Measurements from ENCODE around the gene WDR41.
"Not testable (repeated sequence)": the region's sequence is repeated elsewhere in the genome, so short reads cannot be mapped to it uniquely, and the experiment has no call there.

WDR41 gene

DNA sequence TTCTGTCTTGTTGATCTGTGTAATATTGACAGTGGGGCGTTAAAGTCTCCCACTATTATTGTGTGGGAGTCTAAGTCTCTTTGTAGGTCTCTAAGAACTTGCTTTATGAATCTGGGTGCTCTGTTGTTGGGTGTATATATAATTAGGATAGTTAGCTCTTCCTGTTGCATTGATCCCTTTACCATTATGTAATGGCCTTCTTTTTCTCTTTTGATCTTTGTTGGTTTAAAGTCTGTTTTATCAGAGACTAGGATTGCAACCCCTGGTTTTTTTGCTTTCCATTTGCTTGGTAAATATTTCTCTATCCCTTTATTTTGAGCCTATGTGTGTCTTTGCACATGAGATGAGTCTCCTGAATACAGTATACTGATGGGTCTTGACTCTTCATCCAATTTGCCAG lies 105.8 kb downstream of the WDR41 start:
- H3K4me1 Mint-ChIP-seq (ENCODE audit: low read depth); H3K9me3 Mint-ChIP-seq; H3K27ac Mint-ChIP-seq; H3K27me3 Mint-ChIP-seq; H3K36me3 Mint-ChIP-seq (ENCODE audit: low read depth); intact Hi-C loops (cut with micrococcal nuclease); H3K4me3 Mint-ChIP-seq: not testable (repeated sequence)

DNA sequence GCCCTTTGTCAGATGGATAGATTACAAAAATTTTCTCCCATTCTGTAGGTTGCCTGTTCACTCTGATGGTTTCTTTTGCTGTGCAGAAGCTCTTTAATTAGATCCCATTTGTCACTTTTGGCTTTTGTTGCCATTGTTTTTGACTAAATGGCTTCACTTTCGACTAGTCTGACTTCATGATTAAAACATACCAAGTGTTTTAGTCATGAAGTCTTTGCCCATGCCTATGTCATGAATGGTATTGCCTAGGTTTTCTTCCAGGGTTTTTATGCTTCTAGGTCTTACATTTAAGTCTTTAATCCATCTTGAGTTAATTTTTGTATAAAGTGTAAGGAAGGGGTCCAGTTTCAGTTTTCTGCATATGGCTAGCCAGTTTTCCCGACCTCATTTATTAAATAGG lies 108.8 kb downstream of the WDR41 start:
- H3K27me3 Mint-ChIP-seq; H3K27ac Mint-ChIP-seq; H3K9me3 Mint-ChIP-seq; H3K36me3 Mint-ChIP-seq (ENCODE audit: low read depth); intact Hi-C loops (cut with micrococcal nuclease); H3K4me1 Mint-ChIP-seq (ENCODE audit: low read depth); H3K4me3 Mint-ChIP-seq: not testable (repeated sequence)

Measured in dendritic cell treated with granulocyte-macrophage colony-stimulating factor and Interleukin-4, amounts not matched to agents 40 ng/mL and 50 ng/mL, for 4 days (primary cell).